Endothelial cell of umbilical vein (primary cell): ENCODE measurements around the gene POLR2B. TPM values are rescaled to one million over a fixed set of nuclear protein-coding genes. Genes with fewer than 3 reads are reported as not detected.

Experiments used
- BruUV-seq: library from RNA; stranded (reverse); fragments of 400-500 nt; replicated peaks from 2 replicates; lab custom pipeline; 2021; lab: Mats Ljungman, UMichigan
- CTCF ChIA-PET: fragments of 300-600, 350-600 bp; sonication (Branson Sonifier 250); formaldehyde crosslinking; loops from one replicate; lab custom pipeline; 2021; ENCODE audit warnings: antibody characterized with exemption, inconsistent platforms; lab: Charles Lee
- POLR2A ChIA-PET: fragments of 300-600, 350-600 bp; sonication (Branson Sonifier 250); formaldehyde crosslinking; loops from one replicate; lab custom pipeline; 2021; ENCODE audit warnings: antibody characterized with exemption, inconsistent platforms; lab: Charles Lee
- DNase-seq: peaks from one replicate; pipeline ENCODE4 v3.0.0-alpha.2; 2011; ENCODE audit warnings: low read depth, low spot score
- FAIRE-seq: peaks from 2 replicates; lab custom pipeline; 2011; peaks lifted over from hg19 to GRCh38; lab: Jason Lieb, UNC
- H2AFZ ChIP-seq: 2 replicates; pipeline ENCODE4 v1.6.0; 2012; ENCODE audit warnings: low read depth, low read length, control low read depth, inconsistent platforms
- H3K27ac ChIP-seq: 2 replicates; pipeline ENCODE4 v1.5.1; 2011; ENCODE audit warnings: low read depth, mild to moderate bottlenecking, control low read depth, low read length, moderate library complexity; ENCODE audit not compliant: insufficient read depth
- H3K27me3 ChIP-seq, 2 experiments: 2 replicates each; pipeline versions ENCODE4 v1.6.0 to v1.6.1; 2011; ENCODE audit warnings: low read length in 2 of 2, mixed read lengths in 1 of 2; ENCODE audit not compliant: control insufficient read depth in 2 of 2, insufficient read depth in 2 of 2
- H3K36me3 ChIP-seq, 2 experiments: 2 replicates in 1 of 2; 3 replicates in 1 of 2; pipeline ENCODE4 v1.5.1; 2011; ENCODE audit warnings: low read length in 2 of 2, mild to moderate bottlenecking in 1 of 2, moderate library complexity in 1 of 2; ENCODE audit not compliant: control insufficient read depth in 2 of 2, insufficient read depth in 2 of 2; ENCODE audit errors: extremely low read depth in 1 of 2
- H3K4me1 ChIP-seq: 3 replicates; pipeline ENCODE4 v1.5.1; 2011; ENCODE audit warnings: mild to moderate bottlenecking, low read length; ENCODE audit not compliant: control insufficient read depth, insufficient read depth; ENCODE audit errors: extremely low read depth
- H3K4me2 ChIP-seq: 2 replicates; pipeline ENCODE4 v1.6.1; 2011; ENCODE audit warnings: low read length, control low read depth, mixed read lengths; ENCODE audit not compliant: insufficient read depth
- H3K4me3 ChIP-seq, 3 experiments: fragments of 200-600 bp in 1 of 3; sonication (generic), shearing (Covaris generic) in 1 of 3; replicated peaks in 1 of 3; 2 replicates each; pipeline ENCODE4 v1.5.1; 2011 to 2016; ENCODE audit warnings: control low read depth in 3 of 3, low read length in 3 of 3, mild to moderate bottlenecking in 2 of 3, inconsistent platforms in 1 of 3, low read depth in 1 of 3, moderate library complexity in 1 of 3; ENCODE audit not compliant: insufficient read depth in 1 of 3
- H3K79me2 ChIP-seq: 2 replicates; pipeline ENCODE4 v1.6.0; 2012; ENCODE audit warnings: low read length, inconsistent platforms; ENCODE audit not compliant: control insufficient read depth, insufficient read depth
- H3K9ac ChIP-seq: replicated peaks from 2 replicates; pipeline ENCODE3; 2011; ENCODE audit warnings: low read length, control low read depth; ENCODE audit not compliant: insufficient read depth; ENCODE audit errors: extremely low read depth
- H3K9me1 ChIP-seq: replicated peaks from 3 replicates; pipeline ENCODE4 v1.6.0; 2011; ENCODE audit warnings: mild to moderate bottlenecking, low read length; ENCODE audit not compliant: control insufficient read depth, insufficient read depth; ENCODE audit errors: extremely low read depth
- H3K9me3 ChIP-seq: replicated peaks from 2 replicates; pipeline ENCODE4 v1.5.1; 2012; ENCODE audit warnings: low read length, inconsistent platforms; ENCODE audit not compliant: control insufficient read depth, insufficient read depth
- H4K20me1 ChIP-seq: replicated peaks from 2 replicates; pipeline ENCODE3; 2011; ENCODE audit warnings: mild to moderate bottlenecking, low read length; ENCODE audit not compliant: control insufficient read depth, insufficient read depth; ENCODE audit errors: extremely low read depth
- EZH2 ChIP-seq: IDR thresholded peaks from 2 replicates; pipeline ENCODE4 v1.6.1; 2012; ENCODE audit warnings: borderline replicate concordance, low read depth, mild to moderate bottlenecking, moderate library complexity, low read length, inconsistent platforms; ENCODE audit not compliant: severe bottlenecking
- FOS ChIP-seq: IDR thresholded peaks from 2 replicates; pipeline ENCODE4 v1.6.1; 2011; ENCODE audit warnings: mild to moderate bottlenecking, low read length, moderate library complexity, borderline replicate concordance; ENCODE audit not compliant: insufficient read depth
- GATA2 ChIP-seq: IDR thresholded peaks from 2 replicates; pipeline ENCODE4 v1.7.0; 2011; ENCODE audit warnings: low read depth, mild to moderate bottlenecking, moderate library complexity, mixed read lengths, low read length; ENCODE audit not compliant: insufficient read length, insufficient read depth
- JUN ChIP-seq: IDR thresholded peaks from 2 replicates; pipeline ENCODE4 v1.6.1; 2011; ENCODE audit warnings: borderline replicate concordance, low read depth; ENCODE audit not compliant: insufficient read length, insufficient read depth
- MYC ChIP-seq: IDR thresholded peaks from one replicate; pipeline ENCODE4 v1.6.1; 2011; ENCODE audit warnings: mild to moderate bottlenecking, low read depth, low read length
- POLR2A ChIP-seq: IDR thresholded peaks from 2 replicates; pipeline ENCODE4 v1.6.1; 2012; ENCODE audit warnings: low read depth, mild to moderate bottlenecking, control low read depth, low read length
- POLR2AphosphoS5 ChIP-seq: IDR thresholded peaks from 2 replicates; pipeline ENCODE4 v1.6.1; 2012; ENCODE audit warnings: low read depth, mild to moderate bottlenecking, control low read depth, low read length, moderate library complexity; ENCODE audit not compliant: insufficient read depth
- dilution Hi-C: fragments of 300-500 bp; cut with MboI; formaldehyde crosslinking; loops from one replicate; pipeline ENCODE4 v1.15.0; 2019; ENCODE audit warnings: low sequenced_read_pairs; ENCODE audit not compliant: extremely low pct_ligation_motif_present
- intact Hi-C: fragments of 100-400 bp; cut with micrococcal nuclease; formaldehyde crosslinking; loops from one replicate; pipeline ENCODE4 v1.10.0; 2022
- polyA plus RNA-seq, 4 experiments: library from polyadenylated mRNA; depleted of rRNA in 3 of 4; stranded (reverse) in 3 of 4; unstranded in 1 of 4; fragments of >200 nt; gene quantifications; 2 replicates each; pipeline versions ENCODE4 v1.2.1 to v1.2.3, GENCODE V29; 2011 to 2012; ENCODE audit warnings: missing spikeins in 1 of 4
- total RNA-seq: library from RNA; stranded (reverse); gene quantifications from 2 replicates; pipeline ENCODE4 v1.2.3, GENCODE V29; 2021
- TF ChIP-seq, protein P1 (sequence below), 2 donors: IDR thresholded peaks; 1 replicate in 1 of 2; 2 replicates in 1 of 2; pipeline ENCODE4 v1.5.1; 2011; ENCODE audit warnings: low read length in 2 of 2, mild to moderate bottlenecking in 2 of 2, moderate library complexity in 2 of 2, control low read depth in 1 of 2, inconsistent platforms in 1 of 2, low read depth in 1 of 2; ENCODE audit not compliant: insufficient read depth in 1 of 2; ENCODE audit errors: extremely low read depth in 1 of 2
- TF ChIP-seq, protein P2 (sequence below): IDR thresholded peaks from 2 replicates; pipeline ENCODE4 v1.6.1; 2011; ENCODE audit not compliant: insufficient read depth, insufficient read length

POLR2B gene
- total and polyA plus RNA-seq, 2 donors (not counting 3 experiments of a cell fraction or from before 2014, with no cell fraction given): 75.5 to 148 TPM

DNA sequence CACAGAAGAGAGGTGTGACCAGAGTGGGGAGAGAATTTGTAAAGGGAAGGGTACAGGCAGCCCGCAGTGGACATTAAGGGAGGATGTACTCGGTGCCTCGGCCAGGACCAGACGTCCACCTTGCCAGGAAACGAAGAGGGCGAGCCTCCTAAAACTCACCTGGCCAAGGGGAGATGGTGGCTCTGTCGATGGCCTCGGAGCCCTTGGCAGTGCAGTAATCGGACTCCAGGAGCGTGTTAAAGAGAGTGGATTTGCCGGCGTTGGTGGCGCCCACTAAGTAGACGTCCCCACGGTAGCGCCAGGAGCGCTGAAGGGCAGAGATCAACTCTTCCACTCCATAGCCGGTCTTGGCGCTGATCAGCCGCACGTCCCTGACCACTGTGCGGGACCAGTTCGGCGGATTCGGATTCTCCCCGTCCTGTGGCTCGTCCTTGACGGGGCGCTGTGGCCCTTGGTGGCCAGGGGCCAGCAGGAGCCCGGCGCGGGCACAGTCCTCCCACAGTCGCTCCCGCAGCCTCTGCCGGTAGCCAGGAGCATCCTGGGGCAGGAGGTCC lies 2.3 kb upstream of the POLR2B start:
- TF ChIP-seq GATA2 (no peak), POLR2AphosphoS5 (no peak), MYC (no peak), FOS (no peak), POLR2A (no peak), EZH2 (no peak), JUN (no peak)
- TF ChIP-seq, protein P1, sequence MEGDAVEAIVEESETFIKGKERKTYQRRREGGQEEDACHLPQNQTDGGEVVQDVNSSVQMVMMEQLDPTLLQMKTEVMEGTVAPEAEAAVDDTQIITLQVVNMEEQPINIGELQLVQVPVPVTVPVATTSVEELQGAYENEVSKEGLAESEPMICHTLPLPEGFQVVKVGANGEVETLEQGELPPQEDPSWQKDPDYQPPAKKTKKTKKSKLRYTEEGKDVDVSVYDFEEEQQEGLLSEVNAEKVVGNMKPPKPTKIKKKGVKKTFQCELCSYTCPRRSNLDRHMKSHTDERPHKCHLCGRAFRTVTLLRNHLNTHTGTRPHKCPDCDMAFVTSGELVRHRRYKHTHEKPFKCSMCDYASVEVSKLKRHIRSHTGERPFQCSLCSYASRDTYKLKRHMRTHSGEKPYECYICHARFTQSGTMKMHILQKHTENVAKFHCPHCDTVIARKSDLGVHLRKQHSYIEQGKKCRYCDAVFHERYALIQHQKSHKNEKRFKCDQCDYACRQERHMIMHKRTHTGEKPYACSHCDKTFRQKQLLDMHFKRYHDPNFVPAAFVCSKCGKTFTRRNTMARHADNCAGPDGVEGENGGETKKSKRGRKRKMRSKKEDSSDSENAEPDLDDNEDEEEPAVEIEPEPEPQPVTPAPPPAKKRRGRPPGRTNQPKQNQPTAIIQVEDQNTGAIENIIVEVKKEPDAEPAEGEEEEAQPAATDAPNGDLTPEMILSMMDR (IDR thresholded peaks at IDR 0.05; ENCODE audit: extremely low read depth in 1 of 2, insufficient read depth in 1 of 2, low read depth in 1 of 2, low read length in 2 of 2): no peak
- TF ChIP-seq, protein P2, sequence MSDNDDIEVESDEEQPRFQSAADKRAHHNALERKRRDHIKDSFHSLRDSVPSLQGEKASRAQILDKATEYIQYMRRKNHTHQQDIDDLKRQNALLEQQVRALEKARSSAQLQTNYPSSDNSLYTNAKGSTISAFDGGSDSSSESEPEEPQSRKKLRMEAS: no peak
- peak; percentile 25 for DNase-seq
- H3K9me3 ChIP-seq: no peaks in the 10 kb centered on the region
- peaks cover 52% of the 10 kb centered on the region for H3K79me2 ChIP-seq
- no peaks in the 10 kb centered on the region for H3K27me3 ChIP-seq
- H3K4me2 ChIP-seq: peak overlapping the region; percentile 73
- H2AFZ ChIP-seq: peak overlapping the region; percentile 20
- ChIA-PET POLR2A (interaction anchor here (1.6 kb wide), 1 partner anchor 18 kb away, joined by 4 read pairs; no protein-coding TSS in a partner anchor), CTCF (interaction anchor here (1.0 to 2.2 kb wide), 4 partner anchors 16 to 187 kb away, joined by 3 to 17 read pairs (median 4); no protein-coding TSS in a partner anchor)
- H3K27ac ChIP-seq: peak overlapping the region; percentile 4
- H3K9me1 ChIP-seq: no peaks in the 10 kb centered on the region
- intact Hi-C loops (loop anchor here (2.0 kb wide), 1 partner anchor 18 kb away; no protein-coding TSS in a partner anchor), dilution Hi-C loops (no loop called here)
- peak overlapping the region; percentile 80 to 93 (median 84) for H3K4me3 ChIP-seq
- peaks cover 7 to 13% of the 10 kb centered on the region in 2 experiments for H3K36me3 ChIP-seq
- H4K20me1 ChIP-seq: no peaks in the 10 kb centered on the region
- no peak for FAIRE-seq
- peaks cover 20% of the 10 kb centered on the region for H3K4me1 ChIP-seq
- BruUV-seq: no TSS peak
- peak overlapping the region; percentile 84 for H3K9ac ChIP-seq
